ENCODE measurements around the gene SLC1A3.

SLC1A3 gene

GRCh38 chr5:36726767-36727166 is 120.4 kb downstream of the SLC1A3 start:
- H3K4me3 Mint-ChIP-seq = no peak overlapping the region
- H3K36me3 Mint-ChIP-seq (ENCODE audit: insufficient read depth) = no peaks in the 10 kb centered on the region
- H3K9me3 Mint-ChIP-seq = no peaks in the 10 kb centered on the region
- H3K27ac Mint-ChIP-seq (ENCODE audit: low read depth) = no peak overlapping the region
- DNase-seq (ENCODE audit: low spot score in 2 of 2) (no peak), ATAC-seq (replicated peaks; ENCODE audit: extremely low read depth, poor library complexity, severe bottlenecking) (no peak)
- peaks cover 7% of the 10 kb centered on the region for H3K27me3 Mint-ChIP-seq
- peaks cover 6% of the 10 kb centered on the region for H3K4me1 Mint-ChIP-seq

- Mint-ChIP-seq H3K4me3 (no peak overlapping the region), H3K36me3 (ENCODE audit: insufficient read depth) (no peaks in the 10 kb centered on the region), H3K27ac (ENCODE audit: low read depth) (no peak overlapping the region), H3K27me3 (peaks cover 7% of the 10 kb centered on the region), H3K9me3 (no peaks in the 10 kb centered on the region), H3K4me1 (no peaks in the 10 kb centered on the region)
- no peak for DNase-seq (ENCODE audit: low spot score in 2 of 2)
- peak; percentile 57 for ATAC-seq (replicated peaks; ENCODE audit: extremely low read depth, poor library complexity, severe bottlenecking)
Observed at GRCh38 chr5:36728697-36729543, 122.5 kb downstream of the SLC1A3 start.

GRCh38 chr5:36730537-36731216 is 124.3 kb downstream of the SLC1A3 start:
- H3K4me1 Mint-ChIP-seq = no peaks in the 10 kb centered on the region
- H3K36me3 Mint-ChIP-seq (ENCODE audit: insufficient read depth) = no peaks in the 10 kb centered on the region
- peaks cover 7% of the 10 kb centered on the region for H3K27me3 Mint-ChIP-seq
- DNase-seq (ENCODE audit: low spot score in 2 of 2) (no peak), ATAC-seq (replicated peaks; ENCODE audit: extremely low read depth, poor library complexity, severe bottlenecking) (no peak)
- H3K9me3 Mint-ChIP-seq = no peaks in the 10 kb centered on the region
- H3K4me3 Mint-ChIP-seq = no peak overlapping the region
- no peak overlapping the region for H3K27ac Mint-ChIP-seq (ENCODE audit: low read depth)

GRCh38 chr5:36733183-36733582 is 126.8 kb downstream of the SLC1A3 start:
- H3K4me1 Mint-ChIP-seq = no peaks in the 10 kb centered on the region
- no peak overlapping the region for H3K4me3 Mint-ChIP-seq
- H3K27ac Mint-ChIP-seq (ENCODE audit: low read depth) = no peak overlapping the region
- peaks cover 2% of the 10 kb centered on the region for H3K27me3 Mint-ChIP-seq
- no peaks in the 10 kb centered on the region for H3K9me3 Mint-ChIP-seq
- DNase-seq (ENCODE audit: low spot score in 2 of 2) = no peak
- no peak for ATAC-seq (replicated peaks; ENCODE audit: extremely low read depth, poor library complexity, severe bottlenecking)
- H3K36me3 Mint-ChIP-seq (ENCODE audit: insufficient read depth) = no peaks in the 10 kb centered on the region

GRCh38 chr5:36734422-36734821 is 128.0 kb downstream of the SLC1A3 start:
- ATAC-seq (replicated peaks; ENCODE audit: extremely low read depth, poor library complexity, severe bottlenecking) (no peak), DNase-seq (ENCODE audit: low spot score in 2 of 2) (no peak)
- H3K27me3 Mint-ChIP-seq = peaks cover 14% of the 10 kb centered on the region
- peaks cover 2% of the 10 kb centered on the region for H3K4me1 Mint-ChIP-seq
- H3K9me3 Mint-ChIP-seq = no peaks in the 10 kb centered on the region
- H3K36me3 Mint-ChIP-seq (ENCODE audit: insufficient read depth) = no peaks in the 10 kb centered on the region
- H3K4me3 Mint-ChIP-seq = no peak overlapping the region
- H3K27ac Mint-ChIP-seq (ENCODE audit: low read depth) = no peak overlapping the region

- H3K9me3 Mint-ChIP-seq = no peaks in the 10 kb centered on the region
- H3K27me3 Mint-ChIP-seq = peaks cover 18% of the 10 kb centered on the region
Observed at GRCh38 chr5:36735891-36736290, 129.5 kb downstream of the SLC1A3 start.

More at GRCh38 chr5:36735891-36736290, 129.5 kb downstream of the SLC1A3 start:
- Mint-ChIP-seq H3K27ac (ENCODE audit: low read depth) (no peak overlapping the region), H3K4me3 (no peak overlapping the region), H3K4me1 (peaks cover 6% of the 10 kb centered on the region), H3K36me3 (ENCODE audit: insufficient read depth) (no peaks in the 10 kb centered on the region)
- no peak for DNase-seq (ENCODE audit: low spot score in 2 of 2)
- ATAC-seq (replicated peaks; ENCODE audit: extremely low read depth, poor library complexity, severe bottlenecking) = no peak

Data from central memory CD8-positive, alpha-beta T cell (primary cell).